ENCODE data around the gene HLA-DPB1. TPM values are rescaled to one million over a fixed set of nuclear protein-coding genes. Genes with fewer than 3 reads are reported as not detected.

The HLA-DPB1 gene
- total RNA-seq, 2 experiments from 2014 or later = 113 to 150 TPM

DNA sequence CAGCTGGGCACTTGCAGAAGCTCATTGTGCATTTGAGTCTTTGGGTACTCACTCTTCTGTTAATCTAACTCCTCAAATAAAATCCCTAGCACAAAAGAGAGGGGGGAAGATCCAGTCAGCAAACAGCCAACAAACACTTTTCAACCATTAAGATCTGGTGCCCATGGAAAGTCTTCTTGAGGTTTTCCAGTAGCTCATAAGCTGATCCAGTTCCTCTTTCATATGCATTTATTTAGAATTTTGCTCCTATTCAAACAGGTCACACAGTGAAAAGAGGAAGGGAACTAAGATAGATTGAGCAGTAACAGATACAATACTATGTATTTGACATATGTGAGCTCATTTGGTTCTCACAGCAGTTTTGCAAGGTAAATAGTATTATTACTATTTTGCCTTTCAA lies 38.6 kb downstream of the HLA-DPB1 start:
- no peak overlapping the region for H3K4me3 Mint-ChIP-seq
- H3K9me3 Mint-ChIP-seq (ENCODE audit: low read depth) = no peaks in the 10 kb centered on the region
- CTCF ChIA-PET = interaction anchor here (0.7 to 1.7 kb wide), 6 partner anchors 11 to 134 kb away, joined by 4 to 10 read pairs (median 5); no protein-coding TSS in a partner anchor
- no peaks in the 10 kb centered on the region for H3K36me3 Mint-ChIP-seq
- no peak for ATAC-seq
- peaks cover 21% of the 10 kb centered on the region for H3K4me1 Mint-ChIP-seq
- peaks cover 91% of the 10 kb centered on the region for H3K27me3 Mint-ChIP-seq
- no peak overlapping the region for H3K27ac Mint-ChIP-seq
- no peak for DNase-seq

DNA sequence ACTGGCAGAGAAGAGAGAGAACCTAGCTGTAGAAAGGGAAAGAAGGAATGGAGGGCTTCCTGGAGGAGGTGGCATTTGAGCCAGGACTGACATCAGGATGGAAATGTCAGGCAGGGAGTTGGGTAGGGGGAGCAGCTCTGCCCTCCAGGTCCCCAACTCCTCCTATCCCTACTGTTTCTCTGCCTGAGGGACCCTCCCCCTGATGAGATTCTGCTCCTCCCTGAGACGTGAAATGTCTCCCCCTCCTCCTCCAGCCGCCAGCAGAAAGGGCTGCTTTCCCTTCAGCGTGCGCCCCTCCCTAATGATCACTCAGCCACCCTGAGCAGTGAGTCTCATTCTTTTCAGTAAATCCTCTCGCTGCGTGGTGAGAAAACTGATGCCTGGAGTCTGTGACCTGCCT lies 40.6 kb downstream of the HLA-DPB1 start:
- H3K9me3 Mint-ChIP-seq (ENCODE audit: low read depth) = no peaks in the 10 kb centered on the region
- ATAC-seq = no peak

DNA sequence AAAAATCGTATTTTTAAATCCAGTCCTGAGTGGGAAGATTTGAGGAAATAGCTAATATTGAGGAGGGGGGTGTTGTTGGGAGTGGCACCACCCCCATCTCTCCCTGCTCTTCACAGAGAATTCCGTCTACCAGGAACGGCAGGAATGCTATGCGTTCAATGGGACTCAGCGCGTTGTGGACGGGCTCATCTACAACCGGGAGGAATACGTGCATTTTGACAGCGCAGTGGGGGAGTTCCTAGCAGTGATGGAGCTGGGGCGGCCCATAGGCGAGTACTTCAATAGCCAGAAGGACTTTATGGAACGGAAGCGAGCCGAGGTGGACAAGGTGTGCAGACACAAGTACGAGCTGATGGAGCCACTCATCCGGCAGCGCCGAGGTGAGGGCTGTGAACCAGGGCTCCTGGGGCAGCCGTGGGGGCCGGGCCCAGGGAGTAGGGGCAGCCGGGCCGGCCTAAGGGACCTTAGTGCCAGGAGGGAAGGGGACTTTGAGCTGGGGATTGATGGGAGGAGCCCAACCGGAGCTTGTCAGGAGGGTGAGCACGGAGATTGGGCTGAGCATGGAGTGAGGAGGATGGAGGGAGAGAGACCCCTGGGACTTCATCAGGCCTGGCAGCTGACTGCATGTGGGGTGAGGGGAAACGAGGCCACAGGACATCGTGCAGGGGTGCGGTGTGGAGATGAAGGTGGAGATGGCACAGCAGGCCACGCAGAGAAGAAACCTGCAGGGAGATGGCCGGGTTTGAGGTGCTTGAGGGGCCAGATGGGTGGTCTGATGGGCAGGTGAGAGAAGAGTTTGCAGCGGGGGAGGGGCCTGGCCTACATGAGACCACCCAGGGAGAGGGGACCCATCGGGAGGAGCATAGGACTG lies 41.3 kb downstream of the HLA-DPB1 start:
- peaks cover 85% of the 10 kb centered on the region for H3K27me3 Mint-ChIP-seq
- no peak overlapping the region for H3K27ac Mint-ChIP-seq
- ATAC-seq = no peak
- no peaks in the 10 kb centered on the region for H3K36me3 Mint-ChIP-seq
- no peak overlapping the region for H3K4me3 Mint-ChIP-seq
- no peak for DNase-seq
- H3K9me3 Mint-ChIP-seq (ENCODE audit: low read depth) = no peaks in the 10 kb centered on the region
- CTCF ChIA-PET = interaction anchor here (0.9 to 5.2 kb wide), 7 partner anchors 9 to 130 kb away, joined by 3 to 47 read pairs (median 4); no protein-coding TSS in a partner anchor
- H3K4me1 Mint-ChIP-seq = peaks cover 21% of the 10 kb centered on the region

More for the DNA sequence above, 40.6 kb downstream of the HLA-DPB1 start:
- Mint-ChIP-seq H3K4me1 (peaks cover 21% of the 10 kb centered on the region), H3K27me3 (peaks cover 86% of the 10 kb centered on the region), H3K27ac (no peak overlapping the region), H3K4me3 (no peak overlapping the region), H3K36me3 (no peaks in the 10 kb centered on the region)
- CTCF ChIA-PET = interaction anchor here (0.9 to 2.1 kb wide), 6 partner anchors 9 to 124 kb away, joined by 3 to 10 read pairs (median 4); no protein-coding TSS in a partner anchor
- no peak for DNase-seq

DNA sequence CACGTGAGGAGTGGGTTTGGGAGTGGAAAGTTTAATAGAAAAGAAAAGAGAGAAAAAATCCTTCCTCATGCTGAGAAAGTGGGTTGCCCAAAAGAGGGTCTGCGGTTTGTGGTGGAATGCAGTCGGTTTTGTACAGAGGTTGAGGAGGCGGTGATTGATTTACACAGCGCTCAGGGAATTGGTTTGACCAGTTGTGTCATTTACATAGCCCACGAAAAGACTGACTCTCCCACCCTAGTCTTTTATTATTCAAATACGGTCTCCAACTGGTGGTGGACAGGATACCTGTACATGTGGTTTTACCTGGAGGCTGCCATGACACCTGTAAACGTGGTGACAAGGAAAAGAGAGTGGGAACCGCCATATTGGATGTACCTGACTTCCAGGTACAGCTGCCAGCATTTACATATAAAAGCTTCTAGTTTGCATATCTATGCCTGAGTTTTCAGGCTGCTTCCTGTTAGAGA lies 42.1 kb downstream of the HLA-DPB1 start:
- DNase-seq = no peak
- H3K36me3 Mint-ChIP-seq = no peaks in the 10 kb centered on the region
- peaks cover 81% of the 10 kb centered on the region for H3K27me3 Mint-ChIP-seq
- H3K27ac Mint-ChIP-seq = no peak overlapping the region
- ATAC-seq = no peak
- CTCF ChIA-PET = interaction anchor here (1.0 to 5.2 kb wide), 8 partner anchors 8 to 130 kb away, joined by 3 to 47 read pairs (median 4); no protein-coding TSS in a partner anchor
- H3K4me3 Mint-ChIP-seq = no peak overlapping the region
- peaks cover 21% of the 10 kb centered on the region for H3K4me1 Mint-ChIP-seq
- H3K9me3 Mint-ChIP-seq (ENCODE audit: low read depth) = no peaks in the 10 kb centered on the region

DNA sequence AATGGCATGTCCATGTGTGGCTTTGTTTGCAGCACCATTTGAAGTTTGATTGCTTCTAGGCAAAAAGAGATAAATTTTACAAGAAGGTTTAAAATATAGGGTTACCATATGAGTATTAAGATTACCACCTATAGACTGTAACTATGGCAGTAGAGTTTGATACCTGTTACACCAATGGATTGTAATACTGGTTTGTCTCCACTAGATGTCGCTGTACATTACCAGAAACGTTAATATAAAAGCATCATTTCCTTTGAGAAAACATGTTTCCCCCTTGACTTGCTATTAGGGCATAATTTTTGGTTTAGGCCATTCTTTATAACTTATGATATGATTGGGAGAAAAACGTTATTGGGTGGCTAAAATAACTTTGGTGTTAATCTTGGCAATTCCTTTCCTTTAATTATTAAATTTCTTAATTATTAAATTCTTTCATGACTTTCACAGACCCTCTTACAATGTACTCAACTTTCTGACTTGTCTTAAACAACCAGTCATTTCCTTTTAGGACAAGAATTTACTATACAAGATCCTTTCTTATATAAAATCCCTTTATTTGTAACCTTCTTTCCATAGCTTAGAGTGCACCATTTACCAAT lies 42.8 kb downstream of the HLA-DPB1 start:
- DNase-seq (no peak), ATAC-seq (peak; percentile 65)
- peaks cover 74% of the 10 kb centered on the region for H3K27me3 Mint-ChIP-seq
- H3K27ac Mint-ChIP-seq = no peak overlapping the region
- H3K4me1 Mint-ChIP-seq = peaks cover 20% of the 10 kb centered on the region
- H3K4me3 Mint-ChIP-seq = no peak overlapping the region
- no peaks in the 10 kb centered on the region for H3K36me3 Mint-ChIP-seq
- CTCF ChIA-PET = interaction anchor here (1.0 to 5.2 kb wide), 10 partner anchors 11 to 129 kb away, joined by 3 to 47 read pairs (median 4); no protein-coding TSS in a partner anchor
- peaks cover 3% of the 10 kb centered on the region for H3K9me3 Mint-ChIP-seq (ENCODE audit: low read depth)

DNA sequence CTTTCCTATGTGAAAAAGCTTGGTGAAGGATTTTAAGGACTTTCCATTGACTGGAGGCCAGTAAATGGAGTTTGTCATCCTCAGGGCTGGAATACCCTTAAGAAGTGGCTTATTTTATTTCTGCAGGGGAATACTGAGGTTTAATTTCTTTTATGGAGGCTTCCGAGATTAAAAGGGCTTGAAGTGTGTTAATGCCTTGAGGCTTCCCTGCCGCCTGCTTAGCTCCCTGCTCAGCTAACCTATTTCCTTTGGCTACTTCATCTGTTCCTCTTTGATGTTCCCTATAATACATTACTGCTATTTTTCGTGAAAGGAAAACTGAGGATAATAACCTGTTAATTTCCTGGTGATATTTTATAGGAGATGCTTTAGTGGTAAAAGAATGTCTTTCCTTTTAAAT lies 44.2 kb downstream of the HLA-DPB1 start:
- CTCF ChIA-PET = interaction anchor here (0.7 to 5.2 kb wide), 9 partner anchors 10 to 128 kb away, joined by 3 to 47 read pairs (median 5); no protein-coding TSS in a partner anchor
- Mint-ChIP-seq H3K27ac (no peak overlapping the region), H3K36me3 (peaks cover 1% of the 10 kb centered on the region), H3K4me1 (peaks cover 18% of the 10 kb centered on the region), H3K4me3 (no peak overlapping the region), H3K9me3 (ENCODE audit: low read depth) (peaks cover 6% of the 10 kb centered on the region), H3K27me3 (peaks cover 67% of the 10 kb centered on the region)
- DNase-seq = no peak
- no peak for ATAC-seq

DNA sequence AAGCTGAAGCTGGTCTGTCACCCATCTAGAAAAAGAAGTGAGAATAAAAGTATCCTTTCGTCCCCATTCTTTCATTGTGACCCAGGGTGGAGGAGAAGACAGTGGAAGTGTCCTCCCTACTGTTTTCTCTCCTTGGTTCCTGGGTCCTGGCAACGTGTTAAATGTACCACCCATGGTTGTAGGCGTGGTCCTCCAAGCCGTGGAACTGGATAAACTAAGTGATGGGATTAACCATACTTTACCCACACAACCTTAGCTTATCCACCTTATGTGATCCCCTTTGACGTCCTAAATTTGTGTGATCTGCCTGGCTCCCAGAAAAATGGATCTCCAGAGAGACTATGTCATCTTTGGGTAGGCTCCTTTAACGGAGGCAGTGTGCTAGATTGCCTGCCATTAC lies 47.4 kb downstream of the HLA-DPB1 start:
- H3K27ac Mint-ChIP-seq = no peak overlapping the region
- no peak overlapping the region for H3K4me3 Mint-ChIP-seq
- peaks cover 11% of the 10 kb centered on the region for H3K4me1 Mint-ChIP-seq
- CTCF ChIA-PET = interaction anchor here (2.6 to 3.4 kb wide), 3 partner anchors 12 to 126 kb away, joined by 9 to 24 read pairs (median 20); no protein-coding TSS in a partner anchor
- H3K27me3 Mint-ChIP-seq = peaks cover 45% of the 10 kb centered on the region
- DNase-seq (no peak), ATAC-seq (no peak)
- H3K9me3 Mint-ChIP-seq (ENCODE audit: low read depth) = peaks cover 6% of the 10 kb centered on the region
- peaks cover 1% of the 10 kb centered on the region for H3K36me3 Mint-ChIP-seq

DNA sequence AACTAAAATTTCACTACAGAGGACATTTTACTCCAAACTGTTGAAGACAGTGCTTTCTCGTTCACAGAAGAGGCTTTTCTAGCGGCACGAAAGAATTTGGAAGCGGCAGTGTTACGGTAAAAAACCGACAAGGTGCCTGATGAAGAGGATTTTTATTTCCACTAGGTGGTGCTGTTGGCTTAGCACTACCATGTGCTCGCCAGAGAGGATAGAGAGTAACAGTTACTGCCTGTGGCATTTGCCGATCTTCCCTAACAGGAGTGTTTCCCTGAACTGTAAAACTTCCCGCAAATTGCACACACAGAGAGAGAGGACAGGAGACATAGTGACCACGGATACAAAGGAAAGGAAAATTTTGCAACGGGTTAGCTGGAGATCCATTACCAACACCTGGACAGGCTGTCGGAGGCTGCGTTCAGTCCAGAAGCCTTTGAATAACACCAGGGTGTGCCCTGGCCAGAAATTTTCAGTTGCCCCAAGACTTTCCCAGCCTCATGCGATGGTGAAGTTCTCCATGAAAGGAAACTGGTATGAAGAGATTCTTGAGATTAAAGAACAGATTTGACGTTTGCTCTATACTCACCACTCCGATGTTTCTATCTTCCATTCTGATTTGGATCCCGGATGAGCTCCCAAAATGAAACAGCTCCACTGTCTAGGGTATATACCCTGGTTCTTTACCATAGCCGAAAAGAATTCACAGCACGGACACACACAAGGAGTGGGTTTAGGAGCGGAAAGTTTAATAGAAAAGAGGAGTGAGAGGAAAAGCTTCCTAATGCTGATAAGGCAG lies 48.1 kb downstream of the HLA-DPB1 start:
- Mint-ChIP-seq H3K27me3 (peaks cover 40% of the 10 kb centered on the region), H3K9me3 (ENCODE audit: low read depth) (peaks cover 6% of the 10 kb centered on the region), H3K4me1 (peaks cover 14% of the 10 kb centered on the region), H3K4me3 (no peak overlapping the region), H3K36me3 (peaks cover 1% of the 10 kb centered on the region), H3K27ac (no peak overlapping the region)
- DNase-seq (no peak), ATAC-seq (peak; percentile 69)
- CTCF ChIA-PET = interaction anchor here (0.7 to 3.7 kb wide), 14 partner anchors 10 to 164 kb away, joined by 3 to 27 read pairs (median 4); partner anchors contain the start of genes RPS18 and VPS52

DNA sequence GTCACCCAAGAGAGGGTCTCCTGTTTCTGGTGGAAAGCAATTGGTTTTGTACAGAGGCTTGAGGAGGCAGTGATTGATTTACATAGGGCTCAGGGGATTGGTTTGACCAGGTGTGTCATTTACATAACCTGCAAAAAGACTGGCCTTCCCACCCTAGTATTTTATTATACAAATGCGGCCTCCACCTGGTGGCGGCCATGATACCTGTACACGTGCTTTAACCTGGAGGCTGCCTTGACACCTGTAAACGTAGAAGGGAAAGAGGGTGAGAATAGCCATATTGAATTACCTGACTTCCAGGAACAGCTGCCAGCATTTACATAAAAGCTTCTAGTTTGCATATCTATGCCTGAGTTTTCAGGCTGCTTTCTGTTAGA lies 48.7 kb downstream of the HLA-DPB1 start:
- no peak for ATAC-seq

DNA sequence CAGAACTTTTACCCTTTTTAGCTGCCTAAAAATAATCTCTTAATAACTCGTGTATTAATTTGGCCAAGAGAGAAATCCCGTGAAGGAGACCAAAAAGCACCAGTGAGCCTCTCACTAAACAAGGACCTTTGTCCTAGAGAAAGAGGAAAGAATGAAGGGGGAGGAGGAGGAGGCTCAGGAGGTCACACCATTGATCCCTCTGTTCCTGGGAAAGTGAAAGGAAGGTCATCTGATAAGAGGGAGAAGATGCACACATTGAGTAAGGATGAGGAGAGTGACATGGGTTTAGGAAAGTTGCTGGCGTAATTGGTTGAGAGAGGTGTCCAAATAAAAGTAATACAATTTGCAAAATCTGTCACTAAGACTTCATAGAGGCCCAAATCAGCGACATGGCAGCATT lies 49.2 kb downstream of the HLA-DPB1 start:
- DNase-seq (no peak), ATAC-seq (no peak)
- Mint-ChIP-seq H3K36me3 (peaks cover 1% of the 10 kb centered on the region), H3K4me1 (peaks cover 17% of the 10 kb centered on the region), H3K27me3 (peaks cover 31% of the 10 kb centered on the region), H3K27ac (no peak overlapping the region), H3K4me3 (no peak overlapping the region), H3K9me3 (ENCODE audit: low read depth) (peaks cover 6% of the 10 kb centered on the region)
- CTCF ChIA-PET = interaction anchor here (0.7 to 3.7 kb wide), 17 partner anchors 8 to 163 kb away, joined by 3 to 27 read pairs (median 4); partner anchors contain the start of genes RPS18 and VPS52

More for the DNA sequence above, 48.7 kb downstream of the HLA-DPB1 start:
- DNase-seq = no peak
- H3K4me1 Mint-ChIP-seq = peaks cover 17% of the 10 kb centered on the region
- no peak overlapping the region for H3K27ac Mint-ChIP-seq
- H3K9me3 Mint-ChIP-seq (ENCODE audit: low read depth) = peaks cover 6% of the 10 kb centered on the region
- CTCF ChIA-PET = interaction anchor here (0.7 to 3.7 kb wide), 15 partner anchors 7 to 164 kb away, joined by 3 to 27 read pairs (median 5); partner anchors contain the start of genes RPS18 and VPS52
- peaks cover 34% of the 10 kb centered on the region for H3K27me3 Mint-ChIP-seq
- no peak overlapping the region for H3K4me3 Mint-ChIP-seq
- H3K36me3 Mint-ChIP-seq = peaks cover 1% of the 10 kb centered on the region

DNA sequence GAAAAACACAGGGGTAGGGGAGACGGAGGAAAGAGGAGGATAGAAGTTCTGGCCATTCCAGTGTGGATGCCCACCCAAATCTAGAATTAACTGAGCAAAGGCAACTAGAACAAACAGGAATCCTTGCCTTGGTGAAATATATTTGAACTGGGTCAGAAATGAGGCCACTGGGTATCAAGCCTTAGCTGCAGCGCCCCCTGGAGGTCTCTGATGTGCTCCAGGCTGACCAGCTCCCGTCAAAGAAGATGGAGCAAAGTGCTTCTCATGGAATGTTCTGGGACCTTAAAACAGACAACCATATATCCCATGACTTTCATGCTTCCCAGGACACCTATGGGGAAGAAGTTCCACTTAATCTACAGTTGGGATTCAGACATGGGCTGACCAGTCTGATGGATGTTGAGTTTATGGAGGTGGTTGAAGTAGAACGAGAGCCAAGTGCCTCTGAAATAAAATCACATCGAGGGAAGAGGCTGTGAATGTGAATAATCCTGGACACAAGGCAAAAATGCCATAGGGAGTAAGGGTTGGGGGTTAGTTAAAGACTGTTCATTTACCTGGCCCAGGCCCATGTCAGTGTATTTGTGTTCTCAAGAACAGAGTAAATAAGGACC lies 50.4 kb downstream of the HLA-DPB1 start:
- peaks cover 1% of the 10 kb centered on the region for H3K36me3 Mint-ChIP-seq
- peaks cover 21% of the 10 kb centered on the region for H3K4me1 Mint-ChIP-seq
- H3K27me3 Mint-ChIP-seq = peaks cover 23% of the 10 kb centered on the region
- peak; percentile 73 for DNase-seq
- peak; percentile 56 for ATAC-seq
- CTCF ChIA-PET = interaction anchor here (0.6 to 3.7 kb wide), 29 partner anchors 9 to 240 kb away, joined by 3 to 27 read pairs (median 4); partner anchors contain the start of genes HLA-DPA1, HLA-DPB1 and RING1
- H3K9me3 Mint-ChIP-seq (ENCODE audit: low read depth) = peaks cover 6% of the 10 kb centered on the region
- no peak overlapping the region for H3K27ac Mint-ChIP-seq
- H3K4me3 Mint-ChIP-seq = no peak overlapping the region

DNA sequence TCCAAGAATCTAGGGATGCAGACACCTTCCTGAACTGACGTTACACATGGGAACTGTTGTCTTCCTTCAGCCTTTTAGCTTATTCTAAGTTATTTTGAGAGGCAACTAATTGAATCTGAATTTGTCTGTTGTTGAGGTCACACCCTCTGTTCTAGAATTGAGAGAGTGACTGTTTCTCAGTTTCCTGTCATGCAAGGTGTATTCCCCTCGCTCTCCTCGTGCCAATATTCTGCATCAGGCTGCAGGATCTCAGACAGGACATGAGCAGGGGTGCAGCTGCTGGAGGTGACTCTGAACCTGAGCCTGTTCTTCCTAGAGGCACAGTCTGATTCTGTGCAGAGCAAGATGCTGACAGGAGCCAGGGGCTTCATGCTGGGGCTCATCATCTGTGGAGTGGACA lies 52.5 kb downstream of the HLA-DPB1 start:
- DNase-seq (peak; percentile 55), ATAC-seq (peak; percentile 72)
- Mint-ChIP-seq H3K27me3 (peaks cover 21% of the 10 kb centered on the region), H3K9me3 (ENCODE audit: low read depth) (peaks cover 5% of the 10 kb centered on the region), H3K4me1 (peaks cover 21% of the 10 kb centered on the region), H3K27ac (peak overlapping the region; percentile 20), H3K4me3 (no peak overlapping the region), H3K36me3 (peaks cover 1% of the 10 kb centered on the region)
- CTCF ChIA-PET = interaction anchor here (0.6 to 3.4 kb wide), 5 partner anchors 8 to 120 kb away, joined by 3 to 17 read pairs (median 5); no protein-coding TSS in a partner anchor

Measured in activated CD8-positive, alpha-beta memory T cell treated with anti-CD3 and anti-CD28 coated beads, Interleukin-2, amount 10 ng/mL, durations not matched to agents 7 days and 5 days (primary cell).